Stimulated activated naive CD8-positive, alpha-beta T cell treated with anti-CD3 and anti-CD28 coated beads, Interleukin-15, Interleukin-2, amounts not matched to agents 100 ng/mL and 50 ng/mL, for 24 hours (primary cell): ENCODE data around the gene HPCA.

Source experiments
- H3K27ac Mint-ChIP-seq: one replicate; pipeline ENCODE4 v1.8.0; 2021; ENCODE audit warnings: mild to moderate bottlenecking, mixed read lengths
- H3K27me3 Mint-ChIP-seq: one replicate; pipeline ENCODE4 v1.8.0; 2021; ENCODE audit warnings: mixed read lengths
- H3K36me3 Mint-ChIP-seq: one replicate; pipeline ENCODE4 v1.8.0; 2021; ENCODE audit warnings: low read depth, mixed read lengths
- H3K4me1 Mint-ChIP-seq: one replicate; pipeline ENCODE4 v1.8.0; 2021; ENCODE audit warnings: low read depth, mixed read lengths
- H3K4me3 Mint-ChIP-seq: one replicate; pipeline ENCODE4 v1.8.0; 2021; ENCODE audit warnings: mild to moderate bottlenecking, mixed read lengths
- H3K9me3 Mint-ChIP-seq: one replicate; pipeline ENCODE4 v1.8.0; 2021; ENCODE audit warnings: mixed read lengths

The HPCA gene

DNA sequence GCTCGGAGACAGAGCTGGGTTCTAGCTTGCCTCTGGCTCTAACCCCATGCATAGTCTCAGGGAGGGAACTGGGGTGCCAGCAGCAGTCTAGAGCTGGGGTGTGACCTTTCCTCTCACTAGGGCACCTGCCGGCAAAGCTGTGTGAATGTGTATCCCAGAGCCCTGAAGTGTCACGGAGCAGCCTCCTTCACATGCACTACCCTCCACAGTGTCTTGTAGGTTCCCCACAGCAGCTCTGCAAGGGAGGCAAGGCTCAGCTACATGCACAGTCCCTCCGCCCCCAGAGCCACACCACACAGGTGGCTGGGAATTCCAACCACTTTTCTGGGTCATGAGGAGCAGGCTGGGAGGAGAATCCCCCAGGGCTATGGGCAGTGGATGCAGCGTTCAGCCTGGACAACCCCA is 7.7 kb upstream of the HPCA start:
- Mint-ChIP-seq H3K4me3 (no peak overlapping the region), H3K9me3 (no peaks in the 10 kb centered on the region), H3K4me1 (no peaks in the 10 kb centered on the region), H3K27ac (no peak overlapping the region), H3K36me3 (no peaks in the 10 kb centered on the region), H3K27me3 (peaks cover 26% of the 10 kb centered on the region)

DNA sequence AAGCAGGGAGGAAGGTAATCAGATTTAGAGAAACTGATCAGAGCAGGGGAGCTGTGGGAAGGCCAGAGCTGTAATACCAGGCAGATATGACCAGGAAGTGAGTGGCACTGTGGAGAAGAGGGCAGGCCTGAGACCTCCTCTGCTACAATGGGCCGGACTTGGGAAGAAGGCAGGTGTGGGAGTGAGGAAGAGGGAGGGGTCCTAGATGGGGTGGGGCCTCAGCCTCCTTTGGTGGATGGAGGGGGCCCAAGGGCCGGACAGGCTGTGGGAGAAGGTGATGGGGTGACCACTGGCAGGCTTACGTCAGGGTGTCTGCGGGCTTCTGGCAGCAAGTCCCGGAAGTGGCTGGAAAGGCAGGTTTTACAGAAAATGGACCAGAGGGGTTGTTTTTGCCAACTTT is 5.0 kb upstream of the HPCA start:
- Mint-ChIP-seq H3K36me3 (no peaks in the 10 kb centered on the region), H3K4me1 (no peaks in the 10 kb centered on the region), H3K9me3 (no peaks in the 10 kb centered on the region), H3K27me3 (peaks cover 30% of the 10 kb centered on the region), H3K27ac (no peak overlapping the region), H3K4me3 (no peak overlapping the region)

DNA sequence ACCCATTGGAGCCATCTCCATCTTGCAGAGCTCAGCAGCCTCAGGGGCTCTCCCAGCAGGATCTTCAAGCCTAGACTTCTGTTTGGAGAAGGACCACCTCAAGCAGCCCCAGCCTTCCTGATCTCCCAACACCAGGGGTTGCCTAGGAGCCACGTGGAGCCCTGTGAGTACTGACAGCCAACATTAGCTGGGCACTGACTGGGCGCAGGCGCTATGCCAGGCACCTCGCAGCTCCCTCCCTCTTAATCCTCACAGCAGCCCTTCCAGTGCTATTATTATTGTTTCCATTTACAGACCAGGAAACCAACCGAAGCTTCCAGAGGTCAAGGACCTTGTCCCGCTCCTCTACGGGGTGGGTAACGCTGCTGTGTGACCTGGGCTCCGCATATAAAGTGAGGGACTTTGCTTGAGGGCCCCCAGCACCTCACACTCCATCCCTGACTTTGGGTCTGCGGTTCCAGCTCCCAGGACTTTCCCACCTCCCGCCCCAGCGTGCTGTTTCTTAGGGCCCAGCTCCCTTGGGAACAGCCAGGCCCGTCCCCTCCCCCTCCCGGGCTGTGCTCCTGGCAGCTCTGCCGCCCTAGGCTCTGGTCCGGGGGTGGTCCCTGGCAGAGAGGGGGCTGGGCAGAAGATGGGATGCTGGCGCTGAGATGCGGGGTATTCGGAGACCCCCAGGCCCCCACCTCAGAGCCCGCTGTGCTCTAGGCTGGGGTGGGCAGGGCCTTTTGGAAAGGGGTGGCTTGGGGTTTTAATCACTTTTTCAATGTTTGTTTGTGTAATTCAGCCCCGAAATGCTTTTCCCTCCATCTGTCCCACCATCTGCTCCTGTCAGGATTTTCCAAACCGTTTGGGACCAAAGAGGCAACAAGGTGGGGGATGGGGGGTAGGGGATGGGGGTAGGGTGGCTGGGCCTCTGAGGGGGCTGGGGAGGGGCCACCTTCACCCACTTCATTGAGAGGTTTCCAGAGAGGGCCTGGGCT is 4.1 kb upstream of the HPCA start:
- no peak overlapping the region for H3K4me3 Mint-ChIP-seq
- no peaks in the 10 kb centered on the region for H3K4me1 Mint-ChIP-seq
- no peaks in the 10 kb centered on the region for H3K36me3 Mint-ChIP-seq
- H3K27ac Mint-ChIP-seq: no peak overlapping the region
- H3K27me3 Mint-ChIP-seq: peaks cover 33% of the 10 kb centered on the region
- H3K9me3 Mint-ChIP-seq: no peaks in the 10 kb centered on the region

DNA sequence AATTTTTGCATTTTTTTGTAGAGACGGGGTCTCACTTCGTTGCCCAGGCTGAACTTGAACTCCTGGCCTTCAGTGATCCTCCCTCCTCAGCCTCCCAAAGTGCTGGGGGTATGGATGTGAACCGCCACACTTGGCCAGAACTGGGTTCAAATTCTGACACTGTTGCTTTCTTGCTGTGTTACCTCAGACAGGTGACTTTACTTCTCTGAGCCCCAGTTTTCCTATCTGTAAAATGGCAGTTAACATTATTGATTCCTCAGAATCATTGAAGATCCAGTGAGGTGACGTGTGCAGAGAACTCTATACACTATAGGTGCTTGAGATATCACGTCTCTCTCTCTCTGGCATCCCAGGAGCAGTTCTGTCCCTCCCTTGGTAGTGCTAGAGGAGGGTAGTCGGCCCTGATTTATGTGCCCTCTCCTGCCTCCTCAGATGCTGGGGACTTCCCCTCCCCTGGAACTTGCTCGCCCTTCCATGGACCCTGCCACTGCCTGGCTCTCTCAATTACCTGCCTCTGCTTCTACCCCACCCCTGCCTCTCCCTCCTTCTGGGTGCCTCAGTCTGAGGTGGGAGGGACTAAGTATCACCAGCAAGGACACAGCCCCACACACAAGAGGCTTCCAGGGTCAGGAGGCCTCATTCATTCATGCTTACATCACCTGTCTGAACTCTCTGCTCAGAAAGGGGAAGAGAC is 2.8 kb upstream of the HPCA start:
- Mint-ChIP-seq H3K27me3 (peaks cover 39% of the 10 kb centered on the region), H3K4me1 (no peaks in the 10 kb centered on the region), H3K27ac (no peak overlapping the region), H3K9me3 (no peaks in the 10 kb centered on the region), H3K4me3 (no peak overlapping the region), H3K36me3 (no peaks in the 10 kb centered on the region)

DNA sequence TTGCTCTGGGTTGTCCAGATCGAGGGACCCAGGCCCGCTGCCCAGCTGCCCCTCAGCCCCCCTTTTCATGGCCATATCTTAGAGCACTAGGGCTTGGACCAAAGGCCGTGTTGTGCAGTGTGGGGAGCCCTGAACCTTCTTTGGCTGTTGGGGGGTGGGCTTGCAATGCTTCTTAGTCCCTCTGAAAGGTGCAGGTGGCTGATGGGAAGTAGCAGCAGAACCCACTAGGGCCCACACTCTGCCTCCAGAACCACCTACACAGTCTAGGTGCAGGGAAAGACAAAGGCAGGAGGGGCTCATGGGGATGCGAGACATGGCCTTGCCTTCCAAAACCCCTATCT is 2.3 kb upstream of the HPCA start:
- no peak overlapping the region for H3K4me3 Mint-ChIP-seq
- no peak overlapping the region for H3K27ac Mint-ChIP-seq
- H3K36me3 Mint-ChIP-seq: no peaks in the 10 kb centered on the region
- H3K4me1 Mint-ChIP-seq: no peaks in the 10 kb centered on the region
- peaks cover 41% of the 10 kb centered on the region for H3K27me3 Mint-ChIP-seq
- no peaks in the 10 kb centered on the region for H3K9me3 Mint-ChIP-seq

DNA sequence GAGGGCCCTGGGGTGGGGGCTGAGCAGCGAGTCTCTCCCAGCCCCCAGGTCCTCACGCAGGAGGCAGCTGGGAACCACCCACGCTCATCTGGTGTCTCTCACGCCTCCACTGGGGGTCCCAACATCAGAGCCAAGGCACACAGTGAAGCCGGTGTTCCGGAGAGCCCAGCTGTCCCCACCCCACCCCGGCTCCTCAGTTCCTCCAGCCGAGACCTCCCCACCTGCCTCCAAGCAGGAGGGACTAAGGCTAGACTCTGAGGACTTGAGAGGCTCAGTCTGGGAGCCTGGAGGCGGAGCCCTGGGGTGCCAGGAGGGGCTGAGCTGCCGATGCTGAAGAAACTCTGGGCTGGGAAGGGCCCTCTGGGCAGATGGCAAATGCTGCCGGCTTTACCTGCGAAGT is 1.6 kb upstream of the HPCA start:
- Mint-ChIP-seq H3K27me3 (peaks cover 48% of the 10 kb centered on the region), H3K4me3 (no peak overlapping the region), H3K4me1 (no peaks in the 10 kb centered on the region)

DNA sequence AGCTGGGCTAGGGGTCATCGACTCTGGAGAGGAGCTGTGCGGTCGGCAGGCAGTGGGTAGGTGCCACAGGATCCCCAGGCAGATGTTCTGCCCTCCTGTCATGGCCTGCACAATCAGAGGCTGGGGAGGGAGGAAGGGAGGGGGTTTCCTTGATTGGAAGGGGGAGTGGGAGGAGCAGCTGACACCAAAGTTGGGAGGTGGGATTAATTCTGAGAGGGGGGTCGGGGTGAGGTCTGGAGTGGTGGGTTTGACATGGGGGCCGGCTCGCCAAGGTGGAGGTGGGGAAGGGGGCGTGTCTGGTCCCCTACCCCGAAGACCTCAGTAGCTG is 651 bp upstream of the HPCA start:
- Mint-ChIP-seq H3K36me3 (no peaks in the 10 kb centered on the region), H3K27me3 (peaks cover 57% of the 10 kb centered on the region), H3K4me1 (no peaks in the 10 kb centered on the region), H3K4me3 (no peak overlapping the region), H3K27ac (no peak overlapping the region), H3K9me3 (no peaks in the 10 kb centered on the region)

More for the DNA sequence above, 1.6 kb upstream of the HPCA start:
- Mint-ChIP-seq H3K36me3 (no peaks in the 10 kb centered on the region), H3K27ac (no peak overlapping the region), H3K9me3 (no peaks in the 10 kb centered on the region)

DNA sequence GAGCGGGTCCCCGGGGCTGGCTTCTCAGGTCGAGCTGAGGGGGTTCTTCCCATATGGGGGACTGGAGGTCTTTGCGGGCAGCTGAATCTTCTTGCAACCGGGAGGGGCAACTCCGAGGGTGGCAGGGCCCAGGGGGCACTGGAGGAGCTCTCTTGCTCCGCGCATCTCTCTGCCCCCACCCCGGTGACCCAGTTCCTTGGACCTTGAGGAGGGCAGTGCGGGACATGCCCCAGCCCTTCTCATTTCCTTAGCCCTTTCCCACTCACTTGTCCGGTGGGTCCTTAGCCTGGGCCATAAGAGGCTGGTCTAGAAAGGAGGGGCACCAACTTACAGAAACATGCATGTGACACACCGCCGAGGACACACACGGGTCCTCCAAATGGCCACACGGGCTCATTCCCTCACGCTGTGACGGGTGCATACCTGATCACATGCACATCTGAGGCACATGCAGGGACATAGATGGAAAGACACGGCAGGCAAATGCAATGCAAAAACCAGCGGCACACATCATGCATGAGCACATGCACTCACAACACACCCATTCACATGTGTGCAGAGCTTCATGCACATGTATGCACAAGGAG is 630 bp downstream of the HPCA start:
- no peaks in the 10 kb centered on the region for H3K4me1 Mint-ChIP-seq
- no peak overlapping the region for H3K4me3 Mint-ChIP-seq
- H3K27ac Mint-ChIP-seq: no peak overlapping the region
- no peaks in the 10 kb centered on the region for H3K9me3 Mint-ChIP-seq
- H3K36me3 Mint-ChIP-seq: no peaks in the 10 kb centered on the region
- H3K27me3 Mint-ChIP-seq: peaks cover 64% of the 10 kb centered on the region

DNA sequence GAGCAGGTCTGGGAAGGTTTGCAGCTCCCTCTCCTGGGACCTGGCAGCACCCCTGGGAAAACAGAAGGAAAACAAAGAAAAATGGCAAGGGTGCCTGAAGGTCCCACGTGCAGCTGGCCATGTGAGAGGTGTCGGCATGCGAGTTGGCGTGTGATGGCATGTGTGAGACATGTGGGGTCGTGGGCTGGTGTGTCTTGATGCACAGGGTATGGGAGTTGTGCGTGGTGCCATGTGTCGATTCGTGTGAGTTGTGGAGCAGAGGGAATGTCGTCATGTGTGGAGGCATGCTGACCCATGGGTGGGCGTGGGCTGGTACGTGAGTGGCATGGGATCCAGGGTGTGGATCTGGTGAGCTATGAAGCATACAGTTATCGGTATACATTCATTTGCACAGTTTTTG is 1.3 kb downstream of the HPCA start:
- H3K27ac Mint-ChIP-seq: no peak overlapping the region
- no peaks in the 10 kb centered on the region for H3K9me3 Mint-ChIP-seq
- H3K4me1 Mint-ChIP-seq: peaks cover 5% of the 10 kb centered on the region
- H3K36me3 Mint-ChIP-seq: no peaks in the 10 kb centered on the region
- H3K4me3 Mint-ChIP-seq: no peak overlapping the region
- peaks cover 71% of the 10 kb centered on the region for H3K27me3 Mint-ChIP-seq

DNA sequence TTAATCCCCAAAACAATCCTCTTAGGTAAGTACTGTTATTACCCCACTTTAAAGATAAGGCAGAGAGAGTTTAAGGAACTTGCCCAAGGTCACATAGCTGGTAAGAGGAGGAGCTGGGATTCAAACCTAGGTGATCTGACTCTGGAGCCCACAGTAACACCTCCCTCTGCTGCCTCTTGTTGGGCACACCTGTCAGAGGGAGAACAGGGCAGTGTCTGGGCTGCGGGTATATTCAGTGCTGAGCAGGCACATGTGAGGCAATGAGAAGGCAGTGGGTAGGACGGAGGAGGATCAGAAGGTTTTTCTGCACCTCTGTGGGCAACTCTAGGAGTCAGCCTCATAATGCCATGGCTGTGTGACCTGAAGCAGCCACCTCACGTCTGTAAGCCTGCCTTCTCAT is 1.8 kb downstream of the HPCA start:
- Mint-ChIP-seq H3K9me3 (no peaks in the 10 kb centered on the region), H3K27me3 (peaks cover 73% of the 10 kb centered on the region), H3K4me3 (no peak overlapping the region), H3K27ac (no peak overlapping the region), H3K36me3 (no peaks in the 10 kb centered on the region), H3K4me1 (peaks cover 5% of the 10 kb centered on the region)

DNA sequence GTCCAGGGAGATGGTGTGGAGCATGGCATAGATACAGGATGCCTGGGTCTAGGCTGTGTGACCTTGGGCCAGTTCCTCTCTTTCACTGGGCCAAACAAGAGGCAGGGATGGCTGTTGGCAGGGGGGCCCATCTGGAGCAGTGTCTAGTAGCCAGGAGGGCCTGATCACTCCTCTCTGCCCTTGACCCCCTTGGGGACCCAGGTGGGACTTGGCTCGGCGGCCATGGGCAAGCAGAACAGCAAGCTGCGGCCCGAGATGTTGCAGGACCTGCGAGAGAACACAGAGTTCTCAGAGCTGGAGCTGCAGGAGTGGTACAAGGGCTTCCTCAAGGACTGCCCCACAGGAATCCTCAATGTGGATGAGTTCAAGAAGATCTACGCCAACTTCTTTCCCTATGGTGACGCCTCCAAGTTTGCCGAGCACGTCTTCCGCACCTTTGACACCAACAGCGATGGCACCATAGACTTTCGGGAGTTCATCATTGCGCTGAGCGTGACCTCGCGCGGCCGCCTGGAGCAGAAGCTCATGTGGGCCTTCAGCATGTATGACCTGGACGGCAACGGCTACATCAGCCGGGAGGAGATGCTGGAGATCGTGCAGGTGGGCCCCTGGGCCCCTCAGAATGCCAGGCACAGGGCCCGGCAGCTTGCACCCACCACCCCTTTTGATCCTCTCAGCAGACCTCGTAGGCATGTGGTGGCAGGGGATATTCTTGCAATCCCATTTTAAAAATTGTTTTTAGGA is 2.6 kb downstream of the HPCA start:
- Mint-ChIP-seq H3K4me1 (peaks cover 5% of the 10 kb centered on the region), H3K27ac (no peak overlapping the region), H3K9me3 (no peaks in the 10 kb centered on the region), H3K27me3 (peaks cover 66% of the 10 kb centered on the region), H3K4me3 (no peak overlapping the region), H3K36me3 (no peaks in the 10 kb centered on the region)

DNA sequence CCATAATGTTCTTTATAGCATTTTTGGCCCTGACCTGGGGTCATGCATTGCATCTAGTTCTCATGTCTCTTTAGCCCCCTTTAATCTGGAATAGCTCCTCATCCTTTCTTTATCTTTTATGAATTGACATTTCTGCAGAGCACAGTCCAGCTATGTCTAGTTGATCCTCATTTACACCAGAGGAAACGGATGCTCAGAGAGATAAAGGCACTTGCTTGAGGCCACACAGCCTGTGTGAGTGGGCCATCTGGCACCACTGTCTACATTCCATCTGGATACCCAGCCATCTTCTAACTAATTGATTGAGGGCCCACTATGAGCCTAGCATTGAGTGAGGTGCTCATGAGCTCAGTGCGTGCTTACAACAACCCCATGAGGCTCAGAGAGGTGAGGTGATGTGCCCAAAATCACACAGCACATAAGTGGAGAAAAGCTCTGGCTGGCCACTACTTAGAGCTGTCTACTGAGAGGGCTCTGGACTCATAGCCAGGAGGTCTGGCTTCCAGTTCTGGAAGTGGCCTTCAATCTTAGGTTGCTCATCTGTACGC is 3.5 kb downstream of the HPCA start:
- H3K36me3 Mint-ChIP-seq: no peaks in the 10 kb centered on the region
- H3K9me3 Mint-ChIP-seq: no peaks in the 10 kb centered on the region
- peaks cover 5% of the 10 kb centered on the region for H3K4me1 Mint-ChIP-seq
- peaks cover 62% of the 10 kb centered on the region for H3K27me3 Mint-ChIP-seq
- no peak overlapping the region for H3K27ac Mint-ChIP-seq
- no peak overlapping the region for H3K4me3 Mint-ChIP-seq

DNA sequence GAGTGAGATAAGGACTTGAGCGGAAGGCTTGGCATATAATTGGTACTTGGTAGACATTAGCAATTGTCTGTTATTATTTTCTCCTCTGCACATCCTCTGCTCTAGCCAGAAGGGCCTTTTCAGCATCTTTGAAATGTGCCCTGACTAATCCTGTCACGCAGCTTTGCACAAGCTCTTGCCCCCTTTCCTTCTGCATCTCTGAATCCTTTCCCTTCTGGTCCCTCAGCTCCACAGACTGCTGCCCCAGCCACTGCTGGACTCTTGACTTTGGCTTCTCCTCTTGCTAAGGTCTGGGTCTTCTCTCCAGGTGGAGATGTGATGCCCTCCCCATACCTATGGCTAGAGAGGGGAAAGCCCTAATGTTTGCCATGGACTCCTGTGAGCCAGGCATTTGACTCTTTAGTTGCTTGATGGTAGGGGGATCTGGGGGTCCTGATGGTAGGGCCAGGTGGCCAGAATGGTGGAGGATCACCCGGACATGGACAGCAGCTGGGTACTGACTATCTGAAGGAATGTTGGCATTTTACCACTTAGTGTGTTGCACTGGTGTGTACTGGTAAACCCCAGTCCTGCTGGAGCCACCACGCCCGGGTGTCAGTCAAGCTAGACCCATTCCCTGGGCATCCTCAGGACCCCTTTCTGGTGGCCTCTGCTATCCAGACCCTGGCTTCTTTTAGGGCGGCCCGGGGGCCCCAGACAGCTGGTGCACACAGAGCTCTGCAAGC is 4.4 kb downstream of the HPCA start:
- no peak overlapping the region for H3K27ac Mint-ChIP-seq
- no peaks in the 10 kb centered on the region for H3K36me3 Mint-ChIP-seq
- H3K9me3 Mint-ChIP-seq: no peaks in the 10 kb centered on the region
- peaks cover 53% of the 10 kb centered on the region for H3K27me3 Mint-ChIP-seq
- H3K4me1 Mint-ChIP-seq: peaks cover 5% of the 10 kb centered on the region
- H3K4me3 Mint-ChIP-seq: no peak overlapping the region

DNA sequence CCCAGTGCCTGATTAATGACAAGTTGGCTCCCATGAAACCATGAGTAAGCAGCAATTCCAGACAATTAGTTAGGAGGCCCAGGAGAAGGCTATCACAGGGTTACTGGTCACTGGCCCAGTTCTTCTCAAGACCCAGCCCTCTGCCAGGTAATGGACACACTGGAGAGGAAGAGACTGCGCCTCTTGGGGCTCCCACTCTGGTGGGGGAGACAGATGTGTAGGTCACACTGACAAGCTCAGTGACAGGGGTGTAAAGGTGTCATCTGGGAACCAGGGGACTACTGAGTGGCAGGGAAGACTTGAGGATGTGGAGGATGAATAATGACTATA is 4.9 kb downstream of the HPCA start:
- no peak overlapping the region for H3K4me3 Mint-ChIP-seq
- H3K27ac Mint-ChIP-seq: no peak overlapping the region
- H3K4me1 Mint-ChIP-seq: peaks cover 5% of the 10 kb centered on the region
- H3K27me3 Mint-ChIP-seq: peaks cover 53% of the 10 kb centered on the region
- H3K9me3 Mint-ChIP-seq: no peaks in the 10 kb centered on the region
- H3K36me3 Mint-ChIP-seq: no peaks in the 10 kb centered on the region
